CD4-positive, alpha-beta memory T cell (primary cell): ENCODE data around the gene GPS2. TPM values are rescaled to one million over a fixed set of nuclear protein-coding genes. Genes with fewer than 3 reads are reported as not detected.

Source experiments
- polyA plus RNA-seq, 2 donors: library from polyadenylated mRNA; unstranded; fragments of 300-500 nt; fragmentation: Illumina TruSeq; gene quantifications; one replicate each; pipeline ENCODE4 v1.2.3, GENCODE V29; 2021
- total RNA-seq, 2 experiments: library from RNA; stranded (reverse); gene quantifications; one replicate each; pipeline ENCODE4 v1.2.3, GENCODE V29; 2021

The GPS2 gene
- total and polyA plus RNA-seq, 4 experiments from 2014 or later = 101 to 132 (median 123) TPM

Other genes starting within 250 kb of the GPS2 start
Only the 30 nearest of the 34 such genes appear.
- gene ASGR2, start 200.5 kb downstream of the GPS2 start, total RNA-seq = not detected
- gene ASGR2, start 200.5 kb downstream of the GPS2 start, polyA plus RNA-seq = not detected
- not detected for gene ASGR1, start 136.0 kb downstream of the GPS2 start, total RNA-seq
- gene ASGR1, start 136.0 kb downstream of the GPS2 start, polyA plus RNA-seq = not detected
- 1 to 10 TPM; 7.2 to 7.6 TPM for gene DLG4, start 95.5 kb downstream of the GPS2 start, total RNA-seq
- gene DLG4, start 95.5 kb downstream of the GPS2 start, polyA plus RNA-seq = under 1 TPM; 0.44 to 0.50 TPM
- gene ACADVL, start 95.4 kb downstream of the GPS2 start, total RNA-seq = 100 to 1,000 TPM; 340 to 342 TPM
- 100 to 1,000 TPM; 110 to 118 TPM for gene ACADVL, start 95.4 kb downstream of the GPS2 start, polyA plus RNA-seq
- gene DVL2, start 80.8 kb downstream of the GPS2 start, total RNA-seq = 10 to 100 TPM; 75.1 to 76.8 TPM
- 10 to 100 TPM; 22.0 to 23.7 TPM for gene DVL2, start 80.8 kb downstream of the GPS2 start, polyA plus RNA-seq
- gene PHF23, start 75.9 kb downstream of the GPS2 start, total RNA-seq = 10 to 100 TPM; 45.8 to 55.8 TPM
- 10 to 100 TPM; 11.4 to 29.8 TPM for gene PHF23, start 75.9 kb downstream of the GPS2 start, polyA plus RNA-seq
- 100 to 1,000 TPM; 324 to 327 TPM for gene GABARAP, start 72.9 kb downstream of the GPS2 start, total RNA-seq
- 100 to 1,000 TPM; 741 to 896 TPM for gene GABARAP, start 72.9 kb downstream of the GPS2 start, polyA plus RNA-seq
- 100 to 1,000 TPM; 145 to 157 TPM for gene CTDNEP1, start 63.6 kb downstream of the GPS2 start, total RNA-seq
- gene CTDNEP1, start 63.6 kb downstream of the GPS2 start, polyA plus RNA-seq = 10 to 100 TPM; 42.4 to 59.1 TPM
- 10 to 100 TPM; 29.8 to 30.9 TPM for gene ELP5, start 63.1 kb downstream of the GPS2 start, total RNA-seq
- gene ELP5, start 63.1 kb downstream of the GPS2 start, polyA plus RNA-seq = 10 to 100 TPM; 68.0 to 71.3 TPM
- 1 to 10 TPM in 1 of 2 experiments, under 1 TPM in 1; 0.39 to 1.0 TPM for gene CLDN7, start 52.9 kb downstream of the GPS2 start, total RNA-seq
- 1 to 10 TPM; 1.0 to 3.1 TPM for gene CLDN7, start 52.9 kb downstream of the GPS2 start, polyA plus RNA-seq
- gene SLC2A4, start 33.6 kb downstream of the GPS2 start, total RNA-seq = not detected
- gene SLC2A4, start 33.6 kb downstream of the GPS2 start, polyA plus RNA-seq = not detected
- under 1 TPM; 0.26 to 0.39 TPM for gene YBX2, start 20.7 kb downstream of the GPS2 start, total RNA-seq
- gene YBX2, start 20.7 kb downstream of the GPS2 start, polyA plus RNA-seq = not detected
- gene EIF5A, start 7.7 kb downstream of the GPS2 start, total RNA-seq = 100 to 1,000 TPM; 240 to 244 TPM
- gene EIF5A, start 7.7 kb downstream of the GPS2 start, polyA plus RNA-seq = 100 to 1,000 TPM; 230 to 850 TPM
- gene NEURL4, start 14.0 kb upstream of the GPS2 start, total RNA-seq = 10 to 100 TPM; 73.8 to 81.6 TPM
- gene NEURL4, start 14.0 kb upstream of the GPS2 start, polyA plus RNA-seq = 1 to 10 TPM in 1 of 2 donors, under 1 TPM in 1; 0.97 to 2.4 TPM
- gene ACAP1, start 21.2 kb upstream of the GPS2 start, total RNA-seq = 100 to 1,000 TPM; 507 to 516 TPM
- gene ACAP1, start 21.2 kb upstream of the GPS2 start, polyA plus RNA-seq = 100 to 1,000 TPM; 261 to 264 TPM
- gene KCTD11, start 36.8 kb upstream of the GPS2 start, total RNA-seq = 1 to 10 TPM; 3.5 to 4.3 TPM
- gene KCTD11, start 36.8 kb upstream of the GPS2 start, polyA plus RNA-seq = 1 to 10 TPM in 1 of 2 donors, under 1 TPM in 1; 0.33 to 1.8 TPM
- not detected for gene TMEM95, start 39.8 kb upstream of the GPS2 start, total RNA-seq
- not detected for gene TMEM95, start 39.8 kb upstream of the GPS2 start, polyA plus RNA-seq
- 10 to 100 TPM; 13.8 to 15.9 TPM for gene TNK1, start 65.7 kb upstream of the GPS2 start, total RNA-seq
- 1 to 10 TPM; 1.7 to 2.1 TPM for gene TNK1, start 65.7 kb upstream of the GPS2 start, polyA plus RNA-seq
- 10 to 100 TPM; 90.3 to 91.9 TPM for gene PLSCR3, start 79.2 kb upstream of the GPS2 start, total RNA-seq
- gene PLSCR3, start 79.2 kb upstream of the GPS2 start, polyA plus RNA-seq = 100 to 1,000 TPM; 174 to 242 TPM
- 10 to 100 TPM; 35.4 to 38.3 TPM for gene TMEM256, start 88.7 kb upstream of the GPS2 start, total RNA-seq
- 10 to 100 TPM; 49.9 to 51.1 TPM for gene TMEM256, start 88.7 kb upstream of the GPS2 start, polyA plus RNA-seq
- 1 to 10 TPM; 8.8 to 9.8 TPM for gene NLGN2, start 92.5 kb upstream of the GPS2 start, total RNA-seq
- gene NLGN2, start 92.5 kb upstream of the GPS2 start, polyA plus RNA-seq = under 1 TPM in 1 of 2 donors, not detected in 1; 0.08 TPM
- not detected for gene SPEM1, start 105.0 kb upstream of the GPS2 start, total RNA-seq
- not detected for gene SPEM1, start 105.0 kb upstream of the GPS2 start, polyA plus RNA-seq
- not detected for gene SPEM2, start 110.3 kb upstream of the GPS2 start, total RNA-seq
- not detected for gene SPEM2, start 110.3 kb upstream of the GPS2 start, polyA plus RNA-seq
- gene SPEM3, start 113.5 kb upstream of the GPS2 start, total RNA-seq = not detected
- not detected for gene SPEM3, start 113.5 kb upstream of the GPS2 start, polyA plus RNA-seq
- 10 to 100 TPM; 20.8 to 21.8 TPM for gene TMEM102, start 120.1 kb upstream of the GPS2 start, total RNA-seq
- 10 to 100 TPM; 14.6 to 29.2 TPM for gene TMEM102, start 120.1 kb upstream of the GPS2 start, polyA plus RNA-seq
- 1 to 10 TPM; 2.7 to 3.3 TPM for gene FGF11, start 124.2 kb upstream of the GPS2 start, total RNA-seq
- under 1 TPM in 1 of 2 donors, not detected in 1; 0.14 TPM for gene FGF11, start 124.2 kb upstream of the GPS2 start, polyA plus RNA-seq
- gene CHRNB1, start 129.7 kb upstream of the GPS2 start, total RNA-seq = 1 to 10 TPM; 9.1 to 9.5 TPM
- gene CHRNB1, start 129.7 kb upstream of the GPS2 start, polyA plus RNA-seq = 10 to 100 TPM; 24.1 to 29.2 TPM
- gene ZBTB4, start 164.3 kb upstream of the GPS2 start, total RNA-seq = 10 to 100 TPM; 75.2 to 75.7 TPM
- 10 to 100 TPM in 1 of 2 donors, 1 to 10 TPM in 1; 4.6 to 21.2 TPM for gene ZBTB4, start 164.3 kb upstream of the GPS2 start, polyA plus RNA-seq
- gene SLC35G6, start 166.1 kb upstream of the GPS2 start, total RNA-seq = not detected
- gene SLC35G6, start 166.1 kb upstream of the GPS2 start, polyA plus RNA-seq = not detected
- 100 to 1,000 TPM; 178 to 191 TPM for gene POLR2A, start 169.0 kb upstream of the GPS2 start, total RNA-seq
- gene POLR2A, start 169.0 kb upstream of the GPS2 start, polyA plus RNA-seq = 10 to 100 TPM in 1 of 2 donors, 1 to 10 TPM in 1; 8.6 to 76.2 TPM